ENCODE data around the gene MSLN. TPM values are rescaled to one million over a fixed set of nuclear protein-coding genes. Genes with fewer than 3 reads are reported as not detected.
"Not testable (repeated sequence)": the region's sequence is repeated elsewhere in the genome, so short reads cannot be mapped to it uniquely, and the experiment has no call there.

Gene MSLN
- total RNA-seq, 1 experiment from 2014 or later = not detected

DNA sequence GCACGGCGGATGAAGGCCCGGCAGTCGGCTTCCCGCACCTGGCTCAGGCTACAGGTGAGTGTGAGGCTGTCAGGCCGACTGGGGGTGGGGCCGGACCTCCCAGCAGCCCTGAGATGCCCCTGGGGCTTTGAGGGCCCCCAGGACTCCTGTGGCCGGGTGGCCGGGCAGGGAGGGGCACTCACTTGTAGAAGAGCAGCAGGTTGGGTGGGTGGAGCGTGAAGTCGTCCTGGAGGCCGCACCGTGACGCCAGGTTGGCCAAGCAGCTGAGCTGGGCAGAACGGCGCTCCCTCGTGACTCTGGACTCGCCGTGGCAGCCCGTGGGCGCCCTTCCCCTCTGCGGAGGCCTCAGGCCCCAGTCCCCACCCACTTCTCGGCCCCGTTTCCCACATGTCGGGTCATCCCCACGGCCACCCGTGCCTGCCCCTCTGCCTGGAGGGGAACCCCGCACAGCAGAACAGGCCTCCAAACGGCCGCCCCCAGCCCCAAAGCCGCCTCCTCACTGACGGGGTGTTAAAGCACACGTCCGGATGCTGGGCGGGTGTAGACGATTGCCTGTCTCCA lies 14.8 kb downstream of the MSLN start:
- no TSS peak for BruUV-seq (replicated peaks)
- Histone ChIP-seq H3K27ac (ENCODE audit: low read depth, low read length, poor library complexity, severe bottlenecking) (no peak overlapping the region), H3K4me1 (ENCODE audit: insufficient read depth, low read length, poor library complexity, severe bottlenecking) (no peaks in the 10 kb centered on the region), H3K27me3 (replicated peaks; ENCODE audit: insufficient read depth, low read depth, low read length, poor library complexity) (no peaks in the 10 kb centered on the region), H3K36me3 (ENCODE audit: insufficient read depth, low read length, poor library complexity, severe bottlenecking) (no peaks in the 10 kb centered on the region), H3K9me3 (ENCODE audit: low read depth, low read length, poor library complexity, severe bottlenecking) (no peaks in the 10 kb centered on the region), H3K4me3 (ENCODE audit: low read depth, low read length, poor library complexity, severe bottlenecking) (no peak overlapping the region)
- TF ChIP-seq, protein P1, sequence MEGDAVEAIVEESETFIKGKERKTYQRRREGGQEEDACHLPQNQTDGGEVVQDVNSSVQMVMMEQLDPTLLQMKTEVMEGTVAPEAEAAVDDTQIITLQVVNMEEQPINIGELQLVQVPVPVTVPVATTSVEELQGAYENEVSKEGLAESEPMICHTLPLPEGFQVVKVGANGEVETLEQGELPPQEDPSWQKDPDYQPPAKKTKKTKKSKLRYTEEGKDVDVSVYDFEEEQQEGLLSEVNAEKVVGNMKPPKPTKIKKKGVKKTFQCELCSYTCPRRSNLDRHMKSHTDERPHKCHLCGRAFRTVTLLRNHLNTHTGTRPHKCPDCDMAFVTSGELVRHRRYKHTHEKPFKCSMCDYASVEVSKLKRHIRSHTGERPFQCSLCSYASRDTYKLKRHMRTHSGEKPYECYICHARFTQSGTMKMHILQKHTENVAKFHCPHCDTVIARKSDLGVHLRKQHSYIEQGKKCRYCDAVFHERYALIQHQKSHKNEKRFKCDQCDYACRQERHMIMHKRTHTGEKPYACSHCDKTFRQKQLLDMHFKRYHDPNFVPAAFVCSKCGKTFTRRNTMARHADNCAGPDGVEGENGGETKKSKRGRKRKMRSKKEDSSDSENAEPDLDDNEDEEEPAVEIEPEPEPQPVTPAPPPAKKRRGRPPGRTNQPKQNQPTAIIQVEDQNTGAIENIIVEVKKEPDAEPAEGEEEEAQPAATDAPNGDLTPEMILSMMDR (conservative IDR thresholded peaks at IDR 0.05; ENCODE audit: low read depth, low read length) = no peak
- TF ChIP-seq EZH2 (IDR thresholded peaks at IDR 0.05; ENCODE audit: borderline replicate concordance, low read depth, low read length, poor library complexity, severe bottlenecking) = no peak
- no peak for DNase-seq (ENCODE audit: low spot score)
- POLR2A ChIA-PET (ENCODE audit: low non-redundant PET) = no interaction called here
- CTCF ChIA-PET = no interaction called here
- intact Hi-C loops (cut with micrococcal nuclease; ENCODE audit: unreplicated experiment) = no loop called here

DNA sequence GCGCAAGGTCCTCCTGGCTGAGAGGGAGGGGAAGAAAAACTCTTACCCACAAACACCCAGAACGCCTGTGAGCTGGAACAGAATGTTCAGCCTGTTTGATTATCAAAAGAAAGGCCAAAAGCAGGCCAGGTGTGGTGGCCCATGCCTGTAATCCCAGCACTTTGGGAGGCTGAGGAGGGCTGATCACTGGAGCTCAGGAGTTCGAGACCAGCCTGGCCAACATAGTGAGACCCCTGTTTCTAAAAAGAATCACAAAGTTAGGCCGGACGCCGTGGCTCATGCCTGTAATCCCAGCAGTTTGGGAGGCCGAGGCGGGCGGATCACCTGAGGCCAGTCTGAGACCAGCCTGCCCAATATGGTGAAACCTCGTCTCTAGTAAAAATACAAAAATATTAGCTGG lies 15.8 kb downstream of the MSLN start:
- H3K36me3 ChIP-seq (ENCODE audit: insufficient read depth, low read length, poor library complexity, severe bottlenecking); H3K27ac ChIP-seq (ENCODE audit: low read depth, low read length, poor library complexity, severe bottlenecking); H3K4me3 ChIP-seq (ENCODE audit: low read depth, low read length, poor library complexity, severe bottlenecking); DNase-seq (ENCODE audit: low spot score); H3K9me3 ChIP-seq (ENCODE audit: low read depth, low read length, poor library complexity, severe bottlenecking); H3K27me3 ChIP-seq (replicated peaks; ENCODE audit: insufficient read depth, low read depth, low read length, poor library complexity); CTCF ChIA-PET; BruUV-seq (replicated peaks); H3K4me1 ChIP-seq (ENCODE audit: insufficient read depth, low read length, poor library complexity, severe bottlenecking); POLR2A ChIA-PET (ENCODE audit: low non-redundant PET); intact Hi-C loops (cut with micrococcal nuclease; ENCODE audit: unreplicated experiment): not testable (repeated sequence)

DNA sequence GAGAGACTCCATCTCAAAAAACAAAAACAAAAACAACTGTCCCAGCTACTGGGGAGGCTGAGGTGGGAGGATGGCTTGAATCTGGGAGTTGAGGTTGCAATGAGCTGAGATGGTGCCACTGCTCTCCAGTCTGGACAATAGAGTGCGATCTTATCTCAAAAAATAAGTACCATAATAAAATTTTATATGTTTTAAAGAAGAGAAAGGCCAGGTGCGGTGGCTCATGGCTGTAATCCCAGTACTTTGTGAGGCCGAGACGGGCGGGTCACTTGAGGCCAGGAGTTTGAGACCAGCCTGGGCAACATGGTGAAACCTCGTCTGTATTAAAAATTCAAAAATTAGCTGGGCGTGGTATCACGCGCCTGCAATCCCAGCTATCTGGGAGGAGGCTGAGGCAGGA lies 16.3 kb downstream of the MSLN start:
- Histone ChIP-seq H3K36me3 (ENCODE audit: insufficient read depth, low read length, poor library complexity, severe bottlenecking) (no peaks in the 10 kb centered on the region), H3K9me3 (ENCODE audit: low read depth, low read length, poor library complexity, severe bottlenecking) (no peaks in the 10 kb centered on the region), H3K4me1 (ENCODE audit: insufficient read depth, low read length, poor library complexity, severe bottlenecking) (no peaks in the 10 kb centered on the region), H3K4me3 (ENCODE audit: low read depth, low read length, poor library complexity, severe bottlenecking) (no peak overlapping the region), H3K27me3 (replicated peaks; ENCODE audit: insufficient read depth, low read depth, low read length, poor library complexity) (no peaks in the 10 kb centered on the region), H3K27ac (ENCODE audit: low read depth, low read length, poor library complexity, severe bottlenecking) (no peak overlapping the region)
- BruUV-seq (replicated peaks) = no TSS peak
- no peak for DNase-seq (ENCODE audit: low spot score)
- TF ChIP-seq, protein P1 (conservative IDR thresholded peaks at IDR 0.05; ENCODE audit: low read depth, low read length) = no peak
- no peak for TF ChIP-seq EZH2 (IDR thresholded peaks at IDR 0.05; ENCODE audit: borderline replicate concordance, low read depth, low read length, poor library complexity, severe bottlenecking)
- CTCF ChIA-PET = no interaction called here
- intact Hi-C loops (cut with micrococcal nuclease; ENCODE audit: unreplicated experiment) = no loop called here
- POLR2A ChIA-PET (ENCODE audit: low non-redundant PET) = no interaction called here

DNA sequence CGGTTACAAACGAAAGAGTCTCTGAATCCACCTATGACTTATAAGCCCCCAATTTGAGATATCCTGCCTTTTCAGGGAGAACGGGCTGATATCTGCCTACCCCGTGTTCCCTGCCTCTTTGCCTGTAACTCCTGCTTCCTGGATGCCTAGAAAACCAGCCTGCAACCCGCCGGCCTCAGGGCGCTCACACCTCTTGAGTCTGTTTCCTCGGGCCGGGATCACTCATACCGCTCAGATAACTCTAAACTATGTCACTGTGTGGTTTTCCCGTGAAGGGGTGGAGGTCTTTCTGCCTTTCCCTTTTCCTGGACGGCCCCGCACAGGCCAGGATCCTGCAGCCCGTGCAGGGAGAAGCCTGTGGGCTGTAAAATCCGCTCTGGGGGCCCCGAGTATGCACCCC lies 17.3 kb downstream of the MSLN start:
- no peak for DNase-seq (ENCODE audit: low spot score)
- BruUV-seq (replicated peaks) = no TSS peak
- intact Hi-C loops (cut with micrococcal nuclease; ENCODE audit: unreplicated experiment) = no loop called here
- POLR2A ChIA-PET (ENCODE audit: low non-redundant PET) = no interaction called here
- Histone ChIP-seq H3K9me3 (ENCODE audit: low read depth, low read length, poor library complexity, severe bottlenecking) (no peaks in the 10 kb centered on the region), H3K27ac (ENCODE audit: low read depth, low read length, poor library complexity, severe bottlenecking) (no peak overlapping the region), H3K27me3 (replicated peaks; ENCODE audit: insufficient read depth, low read depth, low read length, poor library complexity) (peaks cover 3% of the 10 kb centered on the region), H3K4me3 (ENCODE audit: low read depth, low read length, poor library complexity, severe bottlenecking) (no peak overlapping the region), H3K36me3 (ENCODE audit: insufficient read depth, low read length, poor library complexity, severe bottlenecking) (no peaks in the 10 kb centered on the region), H3K4me1 (ENCODE audit: insufficient read depth, low read length, poor library complexity, severe bottlenecking) (no peaks in the 10 kb centered on the region)
- no peak for TF ChIP-seq EZH2 (IDR thresholded peaks at IDR 0.05; ENCODE audit: borderline replicate concordance, low read depth, low read length, poor library complexity, severe bottlenecking)
- TF ChIP-seq, protein P1 (conservative IDR thresholded peaks at IDR 0.05; ENCODE audit: low read depth, low read length) = no peak
- CTCF ChIA-PET = no interaction called here

All from A673 (cell line).